SK-N-SH (cell line): ENCODE measurements around the gene CCDC160. TPM values are rescaled to one million over a fixed set of nuclear protein-coding genes. Genes with fewer than 3 reads are reported as not detected.

Experiments used
- CTCF ChIA-PET: fragments of 300-600, 350-600 bp; formaldehyde crosslinking; extraction: SDS; loops from one replicate; lab custom pipeline; 2021; lab: Yijun Ruan, JAX
- POLR2A ChIA-PET: fragments of 350-600 bp; sonication (Branson Sonifier 250); formaldehyde crosslinking; extraction: SDS; loops from one replicate; lab custom pipeline; 2020; ENCODE audit warnings: antibody characterized with exemption, inconsistent platforms; lab: Yijun Ruan, JAX
- DNase-seq: peaks from one replicate; pipeline ENCODE4 v3.0.0; 2012
- H2AFZ ChIP-seq: fragments of 200-600 bp; sonication (generic); 2 replicates; pipeline ENCODE4 v1.8.1; 2016; ENCODE audit warnings: antibody characterized with exemption, mild to moderate bottlenecking, low read depth
- H3F3A ChIP-seq: fragments of 200-600 bp; sonication (generic); replicated peaks from 2 replicates; pipeline ENCODE3; 2016; ENCODE audit warnings: antibody characterized with exemption, mild to moderate bottlenecking; ENCODE audit not compliant: insufficient read depth
- H3K27ac ChIP-seq, 2 experiments: fragments of 200-500 bp in 1 of 2; fragments of 200-600 bp in 1 of 2; sonication (Bioruptor generic) in 1 of 2; sonication (generic), shearing (Covaris generic) in 1 of 2; 2 replicates each; pipeline versions ENCODE4 v1.5.1 to v1.6.1; 2014 to 2016; ENCODE audit warnings: low read depth in 2 of 2, inconsistent platforms in 1 of 2, low read length in 1 of 2, mild to moderate bottlenecking in 1 of 2, mixed read lengths in 1 of 2
- H3K27me3 ChIP-seq: fragments of 200-600 bp; sonication (generic), shearing (Covaris generic); 2 replicates; pipeline ENCODE4 v1.6.1; 2016; ENCODE audit warnings: mixed run types; ENCODE audit not compliant: insufficient read depth
- H3K36me3 ChIP-seq, 2 experiments: fragments of 200-500 bp in 1 of 2; fragments of 200-600 bp in 1 of 2; sonication (Bioruptor generic) in 1 of 2; sonication (generic) in 1 of 2; replicated peaks in 1 of 2; 2 replicates each; pipeline versions ENCODE3 to v1.5.1; 2014 to 2016; ENCODE audit warnings: low read length in 1 of 2, mild to moderate bottlenecking in 1 of 2; ENCODE audit not compliant: insufficient read depth in 2 of 2, control insufficient read depth in 1 of 2
- H3K4me1 ChIP-seq, 2 experiments: fragments of 200-500 bp in 1 of 2; fragments of 200-600 bp in 1 of 2; sonication (Bioruptor generic) in 1 of 2; sonication (generic), shearing (Covaris generic) in 1 of 2; 2 replicates each; pipeline versions ENCODE4 v1.5.1 to v1.6.1; 2014 to 2016; ENCODE audit warnings: low read depth in 1 of 2, low read length in 1 of 2, mixed run types in 1 of 2; ENCODE audit not compliant: insufficient read depth in 2 of 2, control insufficient read depth in 1 of 2
- H3K4me2 ChIP-seq: fragments of 200-600 bp; sonication (generic), shearing (Covaris generic); 2 replicates; pipeline ENCODE4 v1.6.1; 2017; ENCODE audit warnings: mixed run types
- H3K4me3 ChIP-seq, 2 experiments: fragments of 200-500 bp in 1 of 2; fragments of 200-600 bp in 1 of 2; sonication (Bioruptor generic) in 1 of 2; sonication (generic), shearing (Covaris generic) in 1 of 2; 2 replicates each; pipeline versions ENCODE4 v1.5.1 to v1.8.1; 2014 to 2016; ENCODE audit warnings: low read depth in 2 of 2, inconsistent platforms in 1 of 2, low read length in 1 of 2, mild to moderate bottlenecking in 1 of 2, mixed read lengths in 1 of 2, moderate library complexity in 1 of 2
- H3K79me2 ChIP-seq: fragments of 200-600 bp; sonication (generic); 2 replicates; pipeline ENCODE4 v1.8.1; 2017; ENCODE audit warnings: mild to moderate bottlenecking; ENCODE audit not compliant: insufficient read depth
- H3K9ac ChIP-seq: fragments of 200-600 bp; sonication (generic); 2 replicates; pipeline ENCODE4 v1.6.1; 2017; ENCODE audit warnings: mixed run types
- H3K9me2 ChIP-seq: fragments of 200-600 bp; sonication (generic); 2 replicates; pipeline ENCODE4 v1.6.1; 2017; ENCODE audit warnings: mixed run types
- H3K9me3 ChIP-seq: fragments of 200-600 bp; sonication (generic); 2 replicates; pipeline ENCODE4 v1.6.1; 2017; ENCODE audit warnings: mixed run types, mild to moderate bottlenecking, moderate library complexity
- H4K20me1 ChIP-seq: fragments of 200-600 bp; sonication (generic); 2 replicates; pipeline ENCODE4 v1.6.1; 2017; ENCODE audit warnings: mild to moderate bottlenecking, mixed run types; ENCODE audit not compliant: insufficient read depth
- FOXJ3 ChIP-seq: sonication (generic); formaldehyde crosslinking; IDR thresholded peaks from 2 replicates; pipeline ENCODE4 v1.5.1; 2020; ENCODE audit warnings: mild to moderate bottlenecking, missing genetic modification reagents
- GABPA ChIP-seq: IDR thresholded peaks from 2 replicates; pipeline ENCODE4 v1.4.0; 2012; ENCODE audit warnings: low read depth, mild to moderate bottlenecking
- GATA2 ChIP-seq: sonication (generic); formaldehyde crosslinking; IDR thresholded peaks from 2 replicates; pipeline ENCODE4 v1.5.0; 2020; ENCODE audit warnings: mild to moderate bottlenecking, missing genetic modification reagents
- MEF2A ChIP-seq: IDR thresholded peaks from 2 replicates; pipeline ENCODE4 v1.4.0; 2012; ENCODE audit warnings: low read depth, borderline replicate concordance
- NFIC ChIP-seq: IDR thresholded peaks from 2 replicates; pipeline ENCODE4 v1.4.0; 2012; ENCODE audit warnings: borderline replicate concordance
- NRF1 ChIP-seq: IDR thresholded peaks from 2 replicates; pipeline ENCODE4 v1.6.1; 2012; ENCODE audit warnings: low read depth, mild to moderate bottlenecking, low read length
- RAD21 ChIP-seq: IDR thresholded peaks from 2 replicates; pipeline ENCODE4 v1.6.1; 2012; ENCODE audit warnings: mild to moderate bottlenecking, low read length
- RCOR1 ChIP-seq: fragments of 150-350 bp; IDR thresholded peaks from 2 replicates; pipeline ENCODE4 v1.6.1; 2017; ENCODE audit warnings: antibody characterized with exemption, low read length
- RFX5 ChIP-seq: IDR thresholded peaks from 2 replicates; pipeline ENCODE4 v1.6.1; 2012; ENCODE audit warnings: mild to moderate bottlenecking, improper control_type of control experiment, low read length
- SMC3 ChIP-seq: IDR thresholded peaks from 2 replicates; pipeline ENCODE4 v1.6.1; 2012; ENCODE audit warnings: low read depth, low read length, improper control_type of control experiment
- TAF1 ChIP-seq: IDR thresholded peaks from 2 replicates; pipeline ENCODE4 v1.6.1; 2012; ENCODE audit warnings: low read depth, mild to moderate bottlenecking, low read length, moderate library complexity, borderline replicate concordance
- TCF12 ChIP-seq: IDR thresholded peaks from 2 replicates; pipeline ENCODE4 v1.4.0; 2012
- TEAD4 ChIP-seq: IDR thresholded peaks from 2 replicates; pipeline ENCODE4 v1.4.0; 2012; ENCODE audit warnings: mild to moderate bottlenecking, borderline replicate concordance; ENCODE audit not compliant: insufficient read depth
- YY1 ChIP-seq: IDR thresholded peaks from 2 replicates; pipeline ENCODE4 v1.4.0; 2012; ENCODE audit warnings: low read depth, mild to moderate bottlenecking
- WGBS: methylation state at CpG from one replicate; pipeline ENCODE4 v1.1.6; 2017; ENCODE audit warnings: low lambda C conversion rate; 5-methylcytosine and 5-hydroxymethylcytosine counted together
- polyA plus RNA-seq, 3 experiments: library from polyadenylated mRNA; depleted of rRNA; stranded (reverse); fragments of >200 nt; gene quantifications; 2 replicates each; pipeline ENCODE4 v1.2.3, GENCODE V29; 2012
- TF ChIP-seq, protein P1 (sequence below): fragments of 150-350 bp; IDR thresholded peaks from 2 replicates; pipeline ENCODE4 v1.6.1; 2016; ENCODE audit warnings: mild to moderate bottlenecking, low read depth, low read length
- TF ChIP-seq, protein P2 (sequence below): IDR thresholded peaks from 2 replicates; pipeline ENCODE4; 2012
- TF ChIP-seq, protein P3 (sequence below): fragments of 200-600 bp; sonication (generic); IDR thresholded peaks from 2 replicates; pipeline ENCODE4 v1.6.1; 2017; ENCODE audit warnings: antibody characterized with exemption, mild to moderate bottlenecking, moderate library complexity

CCDC160 gene
- polyA plus RNA-seq, 1 of the 3 experiments (the other 2 are of a cell fraction), result not detected

DNA sequence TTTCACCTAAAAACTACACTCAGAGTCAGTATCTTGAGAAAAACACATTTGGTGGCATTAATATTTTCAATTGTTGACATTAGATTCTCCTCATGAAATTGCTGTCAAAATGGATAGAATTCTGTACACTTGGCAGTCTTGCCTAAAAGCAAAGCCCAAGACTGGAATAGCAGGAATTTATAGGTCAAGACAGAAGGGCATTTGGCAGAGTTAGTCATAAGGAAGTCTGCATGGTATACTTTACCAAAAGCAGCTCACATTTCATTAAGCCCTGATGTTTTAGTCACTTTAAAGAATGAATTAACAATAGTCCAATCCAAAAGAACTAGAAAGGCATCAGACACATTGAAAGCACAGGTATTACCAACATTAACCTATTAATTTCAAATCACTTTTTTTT lies 7.1 kb downstream of the CCDC160 start:
- Histone ChIP-seq H3K36me3 (no peaks in the 10 kb centered on the region), H3K9ac (no peak overlapping the region), H3K9me3 (no peaks in the 10 kb centered on the region), H3K27ac (no peak overlapping the region), H3K4me1 (peaks cover 0 to 2% of the 10 kb centered on the region in 2 experiments; a peak in 1 of 4 replicates), H3K9me2 (no peaks in the 10 kb centered on the region; the same call in 1 of the 2 replicates), H3F3A (no peaks in the 10 kb centered on the region), H4K20me1 (no peaks in the 10 kb centered on the region), H2AFZ (no peak overlapping the region), H3K4me2 (no peak overlapping the region), H3K27me3 (peaks cover 7% of the 10 kb centered on the region; the same call in 1 of the 2 replicates), H3K4me3 (no peak overlapping the region), H3K79me2 (no peaks in the 10 kb centered on the region)
- TF ChIP-seq MEF2A (no peak), NFIC (no peak), TAF1 (no peak), FOXJ3 (no peak)
- TF ChIP-seq, protein P1, sequence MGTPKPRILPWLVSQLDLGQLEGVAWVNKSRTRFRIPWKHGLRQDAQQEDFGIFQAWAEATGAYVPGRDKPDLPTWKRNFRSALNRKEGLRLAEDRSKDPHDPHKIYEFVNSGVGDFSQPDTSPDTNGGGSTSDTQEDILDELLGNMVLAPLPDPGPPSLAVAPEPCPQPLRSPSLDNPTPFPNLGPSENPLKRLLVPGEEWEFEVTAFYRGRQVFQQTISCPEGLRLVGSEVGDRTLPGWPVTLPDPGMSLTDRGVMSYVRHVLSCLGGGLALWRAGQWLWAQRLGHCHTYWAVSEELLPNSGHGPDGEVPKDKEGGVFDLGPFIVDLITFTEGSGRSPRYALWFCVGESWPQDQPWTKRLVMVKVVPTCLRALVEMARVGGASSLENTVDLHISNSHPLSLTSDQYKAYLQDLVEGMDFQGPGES, result no peak
- ChIA-PET POLR2A (no interaction called here), CTCF (interaction anchor here (1.0 kb wide), 1 partner anchor 152 kb away, joined by 3 read pairs; no protein-coding TSS in a partner anchor)
- DNase-seq, result no peak

DNA sequence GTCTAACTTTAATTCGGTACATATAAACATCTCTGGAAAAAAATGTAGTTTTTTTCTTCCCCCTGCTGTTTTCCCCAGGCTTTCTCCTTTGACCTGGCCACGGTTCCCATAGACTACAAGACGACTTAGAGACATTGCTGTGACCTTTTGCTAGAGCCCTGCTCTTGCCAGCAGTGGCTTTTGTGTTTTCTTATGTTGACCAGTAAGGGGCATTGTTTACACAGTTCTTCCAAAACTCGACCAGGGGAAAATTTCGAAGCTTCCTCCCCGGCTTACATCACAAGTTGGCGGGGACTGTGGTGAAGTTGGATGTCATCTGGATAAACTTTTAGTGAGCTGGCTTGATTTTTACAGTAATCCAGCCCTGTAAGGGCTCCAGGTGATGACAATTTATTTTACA lies 9.3 kb downstream of the CCDC160 start:
- no peak for TF ChIP-seq YY1
- TF ChIP-seq, protein P2, sequence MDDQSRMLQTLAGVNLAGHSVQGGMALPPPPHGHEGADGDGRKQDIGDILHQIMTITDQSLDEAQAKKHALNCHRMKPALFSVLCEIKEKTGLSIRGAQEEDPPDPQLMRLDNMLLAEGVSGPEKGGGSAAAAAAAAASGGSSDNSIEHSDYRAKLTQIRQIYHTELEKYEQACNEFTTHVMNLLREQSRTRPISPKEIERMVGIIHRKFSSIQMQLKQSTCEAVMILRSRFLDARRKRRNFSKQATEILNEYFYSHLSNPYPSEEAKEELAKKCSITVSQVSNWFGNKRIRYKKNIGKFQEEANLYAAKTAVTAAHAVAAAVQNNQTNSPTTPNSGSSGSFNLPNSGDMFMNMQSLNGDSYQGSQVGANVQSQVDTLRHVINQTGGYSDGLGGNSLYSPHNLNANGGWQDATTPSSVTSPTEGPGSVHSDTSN, result no peak
- no peak for TF ChIP-seq TCF12
- TF ChIP-seq RAD21, result peak; percentile 52
- TF ChIP-seq SMC3, result peak; percentile 4; the same call in 1 of the 2 replicates
- Histone ChIP-seq H3K4me2 (no peak overlapping the region), H3K36me3 (no peaks in the 10 kb centered on the region), H3K9me3 (no peaks in the 10 kb centered on the region), H3K9ac (no peak overlapping the region), H3K79me2 (no peaks in the 10 kb centered on the region), H3K27ac (no peak overlapping the region), H2AFZ (no peak overlapping the region), H3K27me3 (peaks cover 7% of the 10 kb centered on the region; the same call in 1 of the 2 replicates), H4K20me1 (no peaks in the 10 kb centered on the region), H3K9me2 (no peaks in the 10 kb centered on the region; the same call in 1 of the 2 replicates), H3K4me3 (no peak overlapping the region), H3F3A (no peaks in the 10 kb centered on the region), H3K4me1 (peaks cover 0 to 2% of the 10 kb centered on the region in 2 experiments; a peak in 1 of 4 replicates)
- WGBS, result 13% methylated on average over 7 of the region's 7 CpGs
- DNase-seq, result no peak
- CTCF ChIA-PET, result interaction anchor here (0.6 to 1.7 kb wide), 8 partner anchors 9 to 617 kb away, joined by 3 to 5 read pairs (median 4); partner anchors contain the start of gene CCDC160
- POLR2A ChIA-PET, result no interaction called here

DNA sequence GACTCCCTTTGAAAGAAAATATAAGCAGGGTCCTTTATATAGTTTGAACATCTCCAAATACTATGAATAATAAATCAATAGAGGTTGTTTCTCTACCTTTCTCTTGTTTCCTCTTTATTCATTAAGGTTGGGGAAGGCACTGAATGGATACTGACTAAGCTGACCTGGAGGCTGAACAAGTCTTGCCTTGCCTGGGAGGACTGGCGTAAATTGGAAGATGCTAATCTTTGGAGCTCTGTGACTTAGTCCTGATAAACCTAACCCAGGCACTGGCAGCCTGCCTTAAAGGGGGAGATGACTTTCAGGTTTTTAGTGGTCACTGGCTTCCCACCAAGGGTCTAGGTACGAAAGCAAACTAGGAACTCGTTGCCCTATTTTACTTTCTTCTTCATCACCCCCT lies 10.5 kb downstream of the CCDC160 start:
- Histone ChIP-seq H3K9me2 (no peaks in the 10 kb centered on the region; the same call in 1 of the 2 replicates), H3K36me3 (no peaks in the 10 kb centered on the region), H3K27me3 (peaks cover 7% of the 10 kb centered on the region; the same call in 1 of the 2 replicates), H4K20me1 (no peaks in the 10 kb centered on the region), H3K4me1 (peaks cover 0 to 2% of the 10 kb centered on the region in 2 experiments; a peak in 1 of 4 replicates), H3K9ac (no peak overlapping the region), H3K9me3 (no peaks in the 10 kb centered on the region), H3K4me2 (no peak overlapping the region), H2AFZ (no peak overlapping the region), H3K27ac (no peak overlapping the region), H3F3A (no peaks in the 10 kb centered on the region), H3K79me2 (no peaks in the 10 kb centered on the region), H3K4me3 (no peak overlapping the region)
- POLR2A ChIA-PET, result no interaction called here
- WGBS, result 29% methylated on average over 3 of the region's 3 CpGs
- no peak for DNase-seq
- CTCF ChIA-PET, result interaction anchor here (0.6 to 0.9 kb wide), 3 partner anchors 16 to 163 kb away, joined by 3 read pairs; no protein-coding TSS in a partner anchor
- TF ChIP-seq GATA2 (CRISPR knock-in tag) (no peak), TEAD4 (no peak), RFX5 (no peak), RCOR1 (no peak), GABPA (no peak), TAF1 (no peak), RAD21 (no peak), SMC3 (no peak), NRF1 (no peak)
- TF ChIP-seq, protein P3, sequence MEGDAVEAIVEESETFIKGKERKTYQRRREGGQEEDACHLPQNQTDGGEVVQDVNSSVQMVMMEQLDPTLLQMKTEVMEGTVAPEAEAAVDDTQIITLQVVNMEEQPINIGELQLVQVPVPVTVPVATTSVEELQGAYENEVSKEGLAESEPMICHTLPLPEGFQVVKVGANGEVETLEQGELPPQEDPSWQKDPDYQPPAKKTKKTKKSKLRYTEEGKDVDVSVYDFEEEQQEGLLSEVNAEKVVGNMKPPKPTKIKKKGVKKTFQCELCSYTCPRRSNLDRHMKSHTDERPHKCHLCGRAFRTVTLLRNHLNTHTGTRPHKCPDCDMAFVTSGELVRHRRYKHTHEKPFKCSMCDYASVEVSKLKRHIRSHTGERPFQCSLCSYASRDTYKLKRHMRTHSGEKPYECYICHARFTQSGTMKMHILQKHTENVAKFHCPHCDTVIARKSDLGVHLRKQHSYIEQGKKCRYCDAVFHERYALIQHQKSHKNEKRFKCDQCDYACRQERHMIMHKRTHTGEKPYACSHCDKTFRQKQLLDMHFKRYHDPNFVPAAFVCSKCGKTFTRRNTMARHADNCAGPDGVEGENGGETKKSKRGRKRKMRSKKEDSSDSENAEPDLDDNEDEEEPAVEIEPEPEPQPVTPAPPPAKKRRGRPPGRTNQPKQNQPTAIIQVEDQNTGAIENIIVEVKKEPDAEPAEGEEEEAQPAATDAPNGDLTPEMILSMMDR, result no peak
